ENCODE data around the gene SEMA6C.

DNA sequence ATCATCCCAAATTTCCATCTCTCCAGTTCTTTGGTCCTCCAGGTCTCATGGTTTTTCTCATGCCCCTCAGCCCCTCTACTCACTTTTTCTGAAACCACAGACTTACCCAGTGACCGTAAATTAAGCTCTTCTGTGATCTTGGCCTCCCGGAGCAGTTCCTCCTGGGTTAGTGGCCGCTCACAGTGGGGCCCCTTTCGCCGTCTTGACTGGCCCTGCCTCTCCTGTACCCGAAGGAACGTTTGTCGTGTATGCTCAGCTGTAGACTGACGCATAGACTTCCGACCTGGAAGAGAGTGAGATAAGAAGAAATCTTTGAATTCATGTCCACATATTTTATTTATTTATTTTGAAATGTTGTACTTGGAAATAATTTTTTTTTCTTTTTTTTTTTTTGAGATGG lies 37.8 kb upstream of the SEMA6C start:
- TF ChIP-seq EZH2 (IDR thresholded peaks at IDR 0.05; ENCODE audit: low read length, missing control alignments) = no peak
- TF ChIP-seq, protein P1, sequence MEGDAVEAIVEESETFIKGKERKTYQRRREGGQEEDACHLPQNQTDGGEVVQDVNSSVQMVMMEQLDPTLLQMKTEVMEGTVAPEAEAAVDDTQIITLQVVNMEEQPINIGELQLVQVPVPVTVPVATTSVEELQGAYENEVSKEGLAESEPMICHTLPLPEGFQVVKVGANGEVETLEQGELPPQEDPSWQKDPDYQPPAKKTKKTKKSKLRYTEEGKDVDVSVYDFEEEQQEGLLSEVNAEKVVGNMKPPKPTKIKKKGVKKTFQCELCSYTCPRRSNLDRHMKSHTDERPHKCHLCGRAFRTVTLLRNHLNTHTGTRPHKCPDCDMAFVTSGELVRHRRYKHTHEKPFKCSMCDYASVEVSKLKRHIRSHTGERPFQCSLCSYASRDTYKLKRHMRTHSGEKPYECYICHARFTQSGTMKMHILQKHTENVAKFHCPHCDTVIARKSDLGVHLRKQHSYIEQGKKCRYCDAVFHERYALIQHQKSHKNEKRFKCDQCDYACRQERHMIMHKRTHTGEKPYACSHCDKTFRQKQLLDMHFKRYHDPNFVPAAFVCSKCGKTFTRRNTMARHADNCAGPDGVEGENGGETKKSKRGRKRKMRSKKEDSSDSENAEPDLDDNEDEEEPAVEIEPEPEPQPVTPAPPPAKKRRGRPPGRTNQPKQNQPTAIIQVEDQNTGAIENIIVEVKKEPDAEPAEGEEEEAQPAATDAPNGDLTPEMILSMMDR (conservative IDR thresholded peaks at IDR 0.05 in 1 of 2, IDR thresholded peaks at IDR 0.05 in 1 of 2; ENCODE audit: low read depth in 1 of 2, low read length in 2 of 2) = no peak

Data from fibroblast of lung (primary cell).